WTC11 (cell line): ENCODE results near the gene SLC5A5.

Experiments used
- CREB1 ChIP-seq: sonication (generic); formaldehyde crosslinking; IDR thresholded peaks from 2 replicates; pipeline ENCODE4 v1.8.0; 2023; ENCODE audit warnings: mild to moderate bottlenecking, missing genetic modification reagents
- E2F1 ChIP-seq: sonication (generic); formaldehyde crosslinking; IDR thresholded peaks from 2 replicates; pipeline ENCODE4 v1.8.0; 2022; ENCODE audit warnings: mild to moderate bottlenecking, missing genetic modification reagents
- JUN ChIP-seq: sonication (generic); formaldehyde crosslinking; IDR thresholded peaks from 2 replicates; pipeline ENCODE4 v1.8.0; 2023; ENCODE audit warnings: mild to moderate bottlenecking, missing genetic modification reagents
- NFE2L1 ChIP-seq: sonication (generic); formaldehyde crosslinking; IDR thresholded peaks from 2 replicates; pipeline ENCODE4 v1.8.1; 2023; ENCODE audit warnings: missing genetic modification reagents
- PREB ChIP-seq: sonication (generic); formaldehyde crosslinking; IDR thresholded peaks from 2 replicates; pipeline ENCODE4 v1.8.1; 2022; ENCODE audit warnings: mild to moderate bottlenecking, missing genetic modification reagents, moderate library complexity, borderline replicate concordance
- ZNF138 ChIP-seq: sonication (generic); formaldehyde crosslinking; conservative IDR thresholded peaks from 2 replicates; pipeline ENCODE4 v1.8.1; 2022; ENCODE audit warnings: mild to moderate bottlenecking, moderate library complexity, missing genetic modification reagents
- ZNF512 ChIP-seq: sonication (generic); formaldehyde crosslinking; IDR thresholded peaks from 2 replicates; pipeline ENCODE4 v1.8.1; 2022; ENCODE audit warnings: missing genetic modification reagents, borderline replicate concordance
- TF ChIP-seq, protein P1 (sequence below): fragments of 200-600 bp; IDR thresholded peaks from 2 replicates; pipeline ENCODE4 v1.8.0; 2022; ENCODE audit warnings: antibody characterized with exemption
- TF ChIP-seq, protein P2 (sequence below): sonication (generic); formaldehyde crosslinking; IDR thresholded peaks from 2 replicates; pipeline ENCODE4 v1.8.1; 2023; ENCODE audit warnings: mild to moderate bottlenecking, missing genetic modification reagents, borderline replicate concordance
- TF ChIP-seq, protein P3 (sequence below): sonication (generic); formaldehyde crosslinking; IDR thresholded peaks from 2 replicates; pipeline ENCODE4 v1.8.0; 2022; ENCODE audit warnings: mild to moderate bottlenecking, missing genetic modification reagents

DNA sequence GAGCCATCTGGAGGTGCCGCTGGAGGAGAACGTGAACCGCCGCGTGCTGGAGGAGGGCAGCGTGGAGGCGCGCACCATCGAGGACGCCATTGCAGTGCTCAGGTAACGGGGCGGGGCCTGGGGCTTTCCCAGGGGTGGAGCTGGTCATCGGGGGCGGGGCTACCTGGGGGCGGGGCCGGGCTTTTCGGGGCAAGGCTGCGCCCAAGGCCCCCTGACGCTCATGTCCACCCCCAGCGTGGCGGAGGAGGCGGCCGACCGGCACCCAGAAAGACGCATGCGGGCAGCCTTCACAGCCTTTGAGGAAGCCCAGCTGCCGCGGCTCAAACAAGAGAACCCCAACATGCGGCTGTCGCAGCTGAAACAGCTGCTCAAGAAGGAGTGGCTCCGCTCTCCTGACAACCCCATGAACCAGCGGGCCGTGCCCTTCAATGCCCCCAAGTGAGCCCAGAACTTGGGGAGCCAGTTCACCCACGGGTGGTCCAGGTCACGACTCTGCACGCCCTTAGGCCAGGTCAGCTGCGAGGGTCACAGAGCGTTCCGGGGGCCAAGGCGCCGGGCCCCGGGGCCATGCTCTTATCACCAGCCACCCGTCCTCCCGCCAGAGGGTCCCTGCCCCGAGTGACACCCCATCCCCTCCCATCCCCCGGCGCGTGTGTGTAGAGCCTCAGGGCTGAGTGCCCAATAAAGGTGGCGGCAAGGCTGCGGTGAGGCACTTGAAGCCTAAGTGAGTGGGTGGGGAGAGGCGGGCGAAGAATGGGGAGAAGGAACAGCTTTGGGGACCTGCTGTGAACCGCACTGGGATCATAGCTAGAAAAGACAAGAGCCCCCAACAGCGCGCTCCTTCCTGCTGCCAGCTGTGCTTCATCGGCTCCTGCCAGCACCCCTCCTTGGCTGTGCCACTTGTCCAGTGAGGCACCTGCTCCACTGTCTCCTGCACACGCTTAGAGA lies 71.8 kb downstream of the SLC5A5 start:
- TF ChIP-seq, protein P1, sequence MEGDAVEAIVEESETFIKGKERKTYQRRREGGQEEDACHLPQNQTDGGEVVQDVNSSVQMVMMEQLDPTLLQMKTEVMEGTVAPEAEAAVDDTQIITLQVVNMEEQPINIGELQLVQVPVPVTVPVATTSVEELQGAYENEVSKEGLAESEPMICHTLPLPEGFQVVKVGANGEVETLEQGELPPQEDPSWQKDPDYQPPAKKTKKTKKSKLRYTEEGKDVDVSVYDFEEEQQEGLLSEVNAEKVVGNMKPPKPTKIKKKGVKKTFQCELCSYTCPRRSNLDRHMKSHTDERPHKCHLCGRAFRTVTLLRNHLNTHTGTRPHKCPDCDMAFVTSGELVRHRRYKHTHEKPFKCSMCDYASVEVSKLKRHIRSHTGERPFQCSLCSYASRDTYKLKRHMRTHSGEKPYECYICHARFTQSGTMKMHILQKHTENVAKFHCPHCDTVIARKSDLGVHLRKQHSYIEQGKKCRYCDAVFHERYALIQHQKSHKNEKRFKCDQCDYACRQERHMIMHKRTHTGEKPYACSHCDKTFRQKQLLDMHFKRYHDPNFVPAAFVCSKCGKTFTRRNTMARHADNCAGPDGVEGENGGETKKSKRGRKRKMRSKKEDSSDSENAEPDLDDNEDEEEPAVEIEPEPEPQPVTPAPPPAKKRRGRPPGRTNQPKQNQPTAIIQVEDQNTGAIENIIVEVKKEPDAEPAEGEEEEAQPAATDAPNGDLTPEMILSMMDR, result no peak
- TF ChIP-seq NFE2L1 (CRISPR knock-in tag) (no peak), PREB (no peak), ZNF138 (CRISPR knock-in tag) (no peak), JUN (CRISPR knock-in tag) (no peak), E2F1 (CRISPR knock-in tag) (no peak), CREB1 (CRISPR knock-in tag) (no peak), ZNF512 (CRISPR knock-in tag) (no peak)
- TF ChIP-seq, protein P2, sequence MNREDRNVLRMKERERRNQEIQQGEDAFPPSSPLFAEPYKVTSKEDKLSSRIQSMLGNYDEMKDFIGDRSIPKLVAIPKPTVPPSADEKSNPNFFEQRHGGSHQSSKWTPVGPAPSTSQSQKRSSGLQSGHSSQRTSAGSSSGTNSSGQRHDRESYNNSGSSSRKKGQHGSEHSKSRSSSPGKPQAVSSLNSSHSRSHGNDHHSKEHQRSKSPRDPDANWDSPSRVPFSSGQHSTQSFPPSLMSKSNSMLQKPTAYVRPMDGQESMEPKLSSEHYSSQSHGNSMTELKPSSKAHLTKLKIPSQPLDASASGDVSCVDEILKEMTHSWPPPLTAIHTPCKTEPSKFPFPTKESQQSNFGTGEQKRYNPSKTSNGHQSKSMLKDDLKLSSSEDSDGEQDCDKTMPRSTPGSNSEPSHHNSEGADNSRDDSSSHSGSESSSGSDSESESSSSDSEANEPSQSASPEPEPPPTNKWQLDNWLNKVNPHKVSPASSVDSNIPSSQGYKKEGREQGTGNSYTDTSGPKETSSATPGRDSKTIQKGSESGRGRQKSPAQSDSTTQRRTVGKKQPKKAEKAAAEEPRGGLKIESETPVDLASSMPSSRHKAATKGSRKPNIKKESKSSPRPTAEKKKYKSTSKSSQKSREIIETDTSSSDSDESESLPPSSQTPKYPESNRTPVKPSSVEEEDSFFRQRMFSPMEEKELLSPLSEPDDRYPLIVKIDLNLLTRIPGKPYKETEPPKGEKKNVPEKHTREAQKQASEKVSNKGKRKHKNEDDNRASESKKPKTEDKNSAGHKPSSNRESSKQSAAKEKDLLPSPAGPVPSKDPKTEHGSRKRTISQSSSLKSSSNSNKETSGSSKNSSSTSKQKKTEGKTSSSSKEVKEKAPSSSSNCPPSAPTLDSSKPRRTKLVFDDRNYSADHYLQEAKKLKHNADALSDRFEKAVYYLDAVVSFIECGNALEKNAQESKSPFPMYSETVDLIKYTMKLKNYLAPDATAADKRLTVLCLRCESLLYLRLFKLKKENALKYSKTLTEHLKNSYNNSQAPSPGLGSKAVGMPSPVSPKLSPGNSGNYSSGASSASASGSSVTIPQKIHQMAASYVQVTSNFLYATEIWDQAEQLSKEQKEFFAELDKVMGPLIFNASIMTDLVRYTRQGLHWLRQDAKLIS (CRISPR knock-in tag), result no peak
- TF ChIP-seq, protein P3, sequence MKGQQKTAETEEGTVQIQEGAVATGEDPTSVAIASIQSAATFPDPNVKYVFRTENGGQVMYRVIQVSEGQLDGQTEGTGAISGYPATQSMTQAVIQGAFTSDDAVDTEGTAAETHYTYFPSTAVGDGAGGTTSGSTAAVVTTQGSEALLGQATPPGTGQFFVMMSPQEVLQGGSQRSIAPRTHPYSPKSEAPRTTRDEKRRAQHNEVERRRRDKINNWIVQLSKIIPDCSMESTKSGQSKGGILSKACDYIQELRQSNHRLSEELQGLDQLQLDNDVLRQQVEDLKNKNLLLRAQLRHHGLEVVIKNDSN (CRISPR knock-in tag), result no peak
